H1 (cell line): ENCODE results near the gene CEP128. TPM values are rescaled to one million over a fixed set of nuclear protein-coding genes. Genes with fewer than 3 reads are reported as not detected.

Experiments
- CHD7 ChIP-seq: fragments of 300-600 bp; sonication (generic); IDR thresholded peaks from 2 replicates; pipeline ENCODE4 v1.7.1; 2012; ENCODE audit warnings: low read length, moderate library complexity, mild to moderate bottlenecking, inconsistent platforms; ENCODE audit not compliant: insufficient replicate concordance
- CTCF ChIP-seq, 3 experiments: IDR thresholded peaks; 1 replicate in 2 of 3; 2 replicates in 1 of 3; pipeline versions ENCODE4 v1.5.1 to v1.6.1; 2011; ENCODE audit warnings: low read length in 3 of 3, mild to moderate bottlenecking in 3 of 3, inconsistent platforms in 2 of 3, low read depth in 1 of 3, moderate library complexity in 1 of 3; ENCODE audit not compliant: insufficient read depth in 1 of 3; ENCODE audit errors: control extremely low read depth in 1 of 3
- GABPA ChIP-seq: IDR thresholded peaks from 2 replicates; pipeline ENCODE4 v1.6.1; 2011; ENCODE audit warnings: mild to moderate bottlenecking, low read length, moderate library complexity, borderline replicate concordance; ENCODE audit not compliant: insufficient read depth
- NANOG ChIP-seq: IDR thresholded peaks from 2 replicates; pipeline ENCODE4 v1.6.1; 2011; ENCODE audit warnings: low read length, low read depth, mild to moderate bottlenecking, inconsistent platforms; ENCODE audit not compliant: insufficient read depth, poor library complexity, severe bottlenecking
- RNF2 ChIP-seq: fragments of 200-900, 300-1000 bp; sonication (generic); IDR thresholded peaks from 2 replicates; pipeline ENCODE4 v1.7.1; 2016; ENCODE audit warnings: borderline replicate concordance, low read depth, mild to moderate bottlenecking, antibody characterized with exemption, low read length; ENCODE audit not compliant: poor library complexity, severe bottlenecking; ENCODE audit errors: missing control alignments
- SP2 ChIP-seq: IDR thresholded peaks from 2 replicates; pipeline ENCODE4 v1.6.1; 2012; ENCODE audit warnings: mild to moderate bottlenecking, low read length, inconsistent platforms
- SRF ChIP-seq: IDR thresholded peaks from 2 replicates; pipeline ENCODE4 v1.6.1; 2011; ENCODE audit warnings: mild to moderate bottlenecking, low read depth, low read length, moderate library complexity
- YY1 ChIP-seq: IDR thresholded peaks from 2 replicates; pipeline ENCODE4 v1.6.1; 2011; ENCODE audit warnings: low read depth, mild to moderate bottlenecking, low read length
- polyA plus RNA-seq, 7 experiments: library from polyadenylated mRNA; depleted of rRNA in 3 of 7; stranded (reverse) in 5 of 7; unstranded in 2 of 7; fragments of >200 nt in 5 of 7; fragments of 200-250 nt in 2 of 7; gene quantifications; 1 replicate in 5 of 7; 2 replicates in 1 of 7; 4 replicates in 1 of 7; pipeline versions ENCODE4 v1.2.1 to v1.2.3, GENCODE V29; 2011 to 2013; ENCODE audit warnings: missing spikeins in 2 of 7, mixed read lengths in 2 of 7
- total RNA-seq: library from RNA; stranded (reverse); fragmentation: NEBNext Ultra II Directional; extraction: Animal tissue kit (Norgen Biotek cat#: 25700); gene quantifications from 2 replicates; pipeline ENCODE4 v1.2.1, GENCODE V29; 2021

CEP128 gene
- total and polyA plus RNA-seq, 2 of the 8 experiments (the other 6 are each of a cell fraction or from before 2014, with no cell fraction given), result 1.9 to 17.0 TPM

GRCh38 chr14:80751285-80751684 is 190.3 kb downstream of the CEP128 start (continued):
- TF ChIP-seq CHD7, result no peak
- TF ChIP-seq NANOG, result no peak
- TF ChIP-seq YY1, result no peak
- no peak for TF ChIP-seq SRF
- TF ChIP-seq GABPA, result no peak
- TF ChIP-seq RNF2, result no peak
- TF ChIP-seq CTCF (IDR thresholded peaks at IDR 0.05; ENCODE audit: control extremely low read depth in 1 of 3, insufficient read depth in 1 of 3, low read depth in 1 of 3, low read length in 3 of 3), result no peak
- TF ChIP-seq SP2, result no peak
- TF ChIP-seq, all 59 proteins: peak for 0
